GM23248 (cell line): Measurements from ENCODE around the gene MEG3. TPM values are rescaled to one million over a fixed set of nuclear protein-coding genes. Genes with fewer than 3 reads are reported as not detected.

ENCODE experiments used
- DNase-seq: peaks from one replicate; pipeline ENCODE4 v3.0.0-alpha.2; 2015
- H2AFZ ChIP-seq: fragments of 200-600 bp; sonication (generic); 2 replicates; pipeline ENCODE4 v1.6.1; 2016; ENCODE audit warnings: antibody characterized with exemption
- H3F3A ChIP-seq: fragments of 200-600 bp; sonication (generic); 2 replicates; pipeline ENCODE4 v1.6.1; 2016; ENCODE audit warnings: mild to moderate bottlenecking, antibody characterized with exemption, mixed run types; ENCODE audit not compliant: insufficient read depth
- H3K27ac ChIP-seq: fragments of 200-600 bp; sonication (generic); 2 replicates; pipeline ENCODE4 v1.5.1; 2016; ENCODE audit warnings: mild to moderate bottlenecking
- H3K27me3 ChIP-seq: fragments of 200-600 bp; sonication (generic); replicated peaks from 2 replicates; pipeline ENCODE4 v1.6.1; 2016; ENCODE audit warnings: mild to moderate bottlenecking; ENCODE audit not compliant: insufficient read depth
- H3K36me3 ChIP-seq: fragments of 200-600 bp; sonication (generic); 2 replicates; pipeline ENCODE4 v1.6.1; 2016; ENCODE audit warnings: low read depth, mild to moderate bottlenecking
- H3K4me1 ChIP-seq: fragments of 200-600 bp; sonication (generic); 2 replicates; pipeline ENCODE4 v1.6.1; 2016; ENCODE audit warnings: mild to moderate bottlenecking; ENCODE audit not compliant: insufficient read depth
- H3K4me2 ChIP-seq: fragments of 200-600 bp; sonication (generic); one replicate; pipeline ENCODE4 v1.6.1; 2016; ENCODE audit warnings: mild to moderate bottlenecking; ENCODE audit not compliant: unreplicated experiment
- H3K4me3 ChIP-seq: fragments of 200-600 bp; sonication (generic); 2 replicates; pipeline ENCODE4 v1.5.1; 2016; ENCODE audit warnings: mild to moderate bottlenecking
- H3K79me2 ChIP-seq: fragments of 200-600 bp; sonication (generic); 2 replicates; pipeline ENCODE4 v1.6.1; 2016; ENCODE audit warnings: mild to moderate bottlenecking; ENCODE audit not compliant: insufficient read depth
- H3K9ac ChIP-seq: fragments of 200-600 bp; sonication (generic); 2 replicates; pipeline ENCODE4 v1.6.1; 2016; ENCODE audit warnings: mild to moderate bottlenecking
- H3K9me2 ChIP-seq: fragments of 200-600 bp; sonication (generic); 2 replicates; pipeline ENCODE4 v1.6.1; 2016; ENCODE audit warnings: mixed run types, mild to moderate bottlenecking, moderate library complexity; ENCODE audit not compliant: insufficient read depth
- H3K9me3 ChIP-seq: fragments of 200-600 bp; sonication (generic); one replicate; pipeline ENCODE4 v1.6.1; 2017; ENCODE audit warnings: low read depth
- H4K20me1 ChIP-seq: fragments of 200-600 bp; sonication (generic); 2 replicates; pipeline ENCODE4 v1.6.0; 2016; ENCODE audit not compliant: insufficient read depth
- EZH2 ChIP-seq: fragments of 200-600 bp; sonication (generic); IDR thresholded peaks from 2 replicates; pipeline ENCODE4 v1.6.1; 2018; ENCODE audit warnings: antibody characterized with exemption, mild to moderate bottlenecking; ENCODE audit not compliant: insufficient read depth, poor library complexity, severe bottlenecking
- EZH2phosphoT487 ChIP-seq: fragments of 200-600 bp; sonication (generic); IDR thresholded peaks from 2 replicates; pipeline ENCODE4 v1.6.1; 2018; ENCODE audit warnings: antibody characterized with exemption, moderate library complexity, mild to moderate bottlenecking, low read depth; ENCODE audit not compliant: insufficient read depth
- WGBS, 2 experiments: methylation state at CpG; one replicate each; pipeline ENCODE4 v1.1.6; 2015 to 2017; ENCODE audit warnings: low lambda C conversion rate in 2 of 2, low coverage in 1 of 2; ENCODE audit errors: missing lambda C conversion rate in 2 of 2; 5-methylcytosine and 5-hydroxymethylcytosine counted together
- in situ Hi-C: fragments of 300-500 bp; cut with MboI; formaldehyde crosslinking; loops from 2 replicates; pipeline ENCODE4 v1.15.0; 2020
- polyA plus RNA-seq: library from polyadenylated mRNA; unstranded; fragments of >200 nt; fragmentation: Nextera tagmentation; extraction: Ambion mirVana; gene quantifications from 2 replicates; pipeline ENCODE4 v1.2.1, GENCODE V29; 2016
- total RNA-seq: library from RNA; depleted of rRNA; stranded (reverse); fragments of >200 nt; shearing (Covaris generic); gene quantifications from 2 replicates; pipeline ENCODE4 v1.2.3, GENCODE V29; 2014

Gene MEG3
- total and polyA plus RNA-seq, 2 experiments from 2014 or later: 101 to 228 TPM

DNA sequence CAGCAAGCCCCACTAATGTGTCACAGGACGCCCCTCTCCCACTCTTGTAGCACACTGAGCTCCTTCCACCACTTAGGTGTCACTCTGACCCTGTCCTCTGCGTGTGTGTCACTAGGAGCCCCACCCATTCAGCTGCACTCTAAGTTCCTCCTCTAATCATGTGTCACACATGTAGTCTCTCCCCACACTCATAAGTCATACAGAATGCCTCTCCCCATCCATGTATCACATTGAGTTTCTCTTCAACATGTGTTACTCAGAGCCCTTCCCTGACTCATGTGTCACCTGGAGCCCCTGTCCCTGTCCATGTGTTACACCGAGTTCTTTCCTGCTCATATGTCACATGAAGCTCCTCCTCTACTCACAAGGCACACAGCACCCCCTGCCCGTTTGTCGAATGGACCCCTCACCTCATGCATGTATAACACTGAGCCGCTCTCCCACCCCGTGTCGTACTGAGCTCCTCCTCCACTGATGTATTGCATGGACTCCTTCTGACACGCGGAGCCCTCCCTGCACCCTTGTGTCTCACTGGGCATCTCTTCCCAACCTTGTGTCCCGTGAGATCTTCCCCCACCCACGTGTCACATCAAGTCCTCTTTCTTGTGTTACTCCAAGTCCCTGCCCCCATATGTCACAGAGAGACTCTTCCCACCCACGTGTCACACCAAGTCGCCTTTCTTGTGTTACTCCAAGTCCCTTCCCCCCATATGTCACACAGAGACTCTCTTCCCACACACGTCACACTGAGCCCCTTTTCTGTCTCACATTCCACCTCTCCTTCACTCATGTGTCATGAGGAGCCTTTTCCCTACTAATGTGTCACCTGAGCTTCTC, 46.6 kb downstream of the MEG3 start:
- no peak overlapping the region for H3K9ac ChIP-seq
- WGBS, 2 experiments: 60 to 65% methylated on average over 15 of the region's 15 CpGs
- no peaks in the 10 kb centered on the region for H3K9me2 ChIP-seq
- TF ChIP-seq EZH2: no peak
- TF ChIP-seq EZH2phosphoT487: no peak
- no peaks in the 10 kb centered on the region for H3K4me1 ChIP-seq
- no peaks in the 10 kb centered on the region for H3K27me3 ChIP-seq
- H3F3A ChIP-seq: peaks cover 13% of the 10 kb centered on the region
- H3K9me3 ChIP-seq: no peaks in the 10 kb centered on the region
- H3K79me2 ChIP-seq: peaks cover 29% of the 10 kb centered on the region
- H3K27ac ChIP-seq: peak overlapping the region; percentile 71
- H4K20me1 ChIP-seq: no peaks in the 10 kb centered on the region
- H3K4me3 ChIP-seq: no peak overlapping the region
- H2AFZ ChIP-seq: no peak overlapping the region
- H3K36me3 ChIP-seq: no peaks in the 10 kb centered on the region
- in situ Hi-C loops: no loop called here
- DNase-seq: peak; percentile 74
- H3K4me2 ChIP-seq: no peak overlapping the region

GRCh38 chr14:100873096-100873482, 47.2 kb downstream of the MEG3 start:
- H3K4me2 ChIP-seq: no peak overlapping the region
- DNase-seq: peak; percentile 52
- H2AFZ ChIP-seq: no peak overlapping the region
- 13 to 44% methylated on average over 1 to 3 of the region's 3 CpGs for WGBS, 2 experiments
- no peaks in the 10 kb centered on the region for H3K4me1 ChIP-seq
- no peaks in the 10 kb centered on the region for H3K36me3 ChIP-seq
- TF ChIP-seq EZH2phosphoT487 (no peak), EZH2 (no peak)
- no peaks in the 10 kb centered on the region for H3K9me3 ChIP-seq
- peaks cover 35% of the 10 kb centered on the region for H3K79me2 ChIP-seq
- H3K9me2 ChIP-seq: no peaks in the 10 kb centered on the region
- H3K27me3 ChIP-seq: no peaks in the 10 kb centered on the region
- H3K9ac ChIP-seq: no peak overlapping the region
- H4K20me1 ChIP-seq: no peaks in the 10 kb centered on the region
- peak overlapping the region; percentile 71 for H3K27ac ChIP-seq
- in situ Hi-C loops: no loop called here
- peaks cover 13% of the 10 kb centered on the region for H3F3A ChIP-seq
- no peak overlapping the region for H3K4me3 ChIP-seq

DNA sequence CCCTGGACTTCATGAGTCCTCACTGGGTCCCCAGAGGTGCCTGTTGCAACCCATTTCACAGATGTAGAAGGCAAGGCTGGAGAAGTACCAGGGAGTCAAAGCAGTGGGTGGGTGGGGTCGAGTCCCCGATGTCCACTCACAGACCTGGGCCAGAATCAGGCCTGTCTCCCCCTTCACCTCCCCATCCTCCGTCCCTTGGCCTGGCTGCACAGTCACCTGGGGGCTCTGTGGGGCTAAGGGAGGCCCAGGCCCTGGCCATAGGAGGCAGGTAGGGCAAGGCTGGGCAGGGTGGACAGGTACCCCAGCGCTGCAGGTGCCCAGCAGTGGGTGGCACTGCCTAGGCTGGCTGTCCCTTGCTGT, 48.1 kb downstream of the MEG3 start:
- WGBS, 2 experiments: 82 to 85% methylated on average over 4 of the region's 4 CpGs
- Histone ChIP-seq H3K4me2 (no peak overlapping the region), H3K79me2 (peaks cover 45% of the 10 kb centered on the region), H3F3A (peaks cover 13% of the 10 kb centered on the region), H3K27ac (no peak overlapping the region), H3K9me2 (no peaks in the 10 kb centered on the region), H2AFZ (no peak overlapping the region), H3K9me3 (no peaks in the 10 kb centered on the region), H3K36me3 (no peaks in the 10 kb centered on the region), H3K4me3 (no peak overlapping the region), H3K27me3 (no peaks in the 10 kb centered on the region), H3K9ac (no peak overlapping the region), H3K4me1 (no peaks in the 10 kb centered on the region), H4K20me1 (no peaks in the 10 kb centered on the region)
- no peak for TF ChIP-seq EZH2
- no peak for TF ChIP-seq EZH2phosphoT487
- in situ Hi-C loops: no loop called here
- DNase-seq: no peak

DNA sequence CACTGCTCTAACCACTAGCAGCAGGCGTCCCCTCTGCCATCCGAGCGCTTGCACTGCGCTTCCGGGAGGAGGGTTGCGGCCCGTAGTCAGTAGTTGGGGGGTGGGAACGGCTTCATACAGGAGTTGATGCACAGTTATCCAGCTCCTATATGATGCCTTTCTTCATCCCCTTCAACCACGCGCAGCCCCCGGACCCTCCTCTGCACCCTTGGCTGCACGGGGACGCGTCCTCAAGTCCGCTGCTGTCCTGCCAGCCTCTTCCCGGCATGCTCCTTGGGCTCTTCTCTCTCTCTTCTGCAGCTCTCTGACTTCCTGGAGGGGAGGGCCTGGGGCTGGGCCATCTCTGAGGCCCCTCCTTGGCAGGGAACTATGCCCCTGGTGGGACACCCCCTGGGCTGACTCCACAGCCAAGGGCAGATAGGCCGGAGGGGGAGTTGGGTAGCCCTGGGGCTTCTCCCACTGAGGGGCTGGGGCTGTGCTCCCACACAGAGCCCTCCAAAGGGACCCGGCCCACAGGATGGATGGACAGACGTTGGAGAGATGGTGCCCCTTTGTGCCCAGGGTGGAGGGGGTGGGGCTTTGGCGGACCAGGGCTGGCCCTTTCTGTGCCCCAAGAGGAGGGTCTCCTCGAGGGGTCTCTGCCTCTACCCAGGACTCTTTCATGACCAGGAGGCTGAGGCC, 48.6 kb downstream of the MEG3 start:
- TF ChIP-seq EZH2 (no peak), EZH2phosphoT487 (no peak)
- H3K4me3 ChIP-seq: no peak overlapping the region
- H4K20me1 ChIP-seq: no peaks in the 10 kb centered on the region
- H3K9me2 ChIP-seq: no peaks in the 10 kb centered on the region
- no peaks in the 10 kb centered on the region for H3K4me1 ChIP-seq
- no peak overlapping the region for H3K27ac ChIP-seq
- H3K79me2 ChIP-seq: peaks cover 50% of the 10 kb centered on the region
- H3K4me2 ChIP-seq: no peak overlapping the region
- H3K9ac ChIP-seq: no peak overlapping the region
- peaks cover 13% of the 10 kb centered on the region for H3F3A ChIP-seq
- H3K27me3 ChIP-seq: no peaks in the 10 kb centered on the region
- no peak overlapping the region for H2AFZ ChIP-seq
- no peak for DNase-seq
- in situ Hi-C loops: no loop called here
- H3K36me3 ChIP-seq: no peaks in the 10 kb centered on the region
- 76 to 85% methylated on average over 19 to 21 of the region's 21 CpGs for WGBS, 2 experiments
- no peaks in the 10 kb centered on the region for H3K9me3 ChIP-seq
